Lower lobe of right lung (tissue), 2 donors: Measurements from ENCODE around the gene ATXN3L. TPM values are rescaled to one million over a fixed set of nuclear protein-coding genes. Genes with fewer than 3 reads are reported as not detected.

Source experiments
- ATAC-seq, 2 donors: fragments of 200-7000 bp; cut with Tn5 transposase; one replicate each; pipeline ENCODE4 v1.9.1; 2020 to 2022; ENCODE audit warnings: mild to moderate bottlenecking in 2 of 2, moderate library complexity in 2 of 2
- DNase-seq: peaks from one replicate; pipeline ENCODE4 v3.0.0-alpha.2; 2020
- H3K27ac ChIP-seq: fragments of 200-600 bp; one replicate; pipeline ENCODE4 v1.8.0; 2022
- H3K27me3 ChIP-seq: fragments of 200-600 bp; one replicate; pipeline ENCODE4 v1.8.0; 2022; ENCODE audit warnings: low read depth
- H3K36me3 ChIP-seq: fragments of 200-600 bp; one replicate; pipeline ENCODE4 v1.8.0; 2022; ENCODE audit warnings: mild to moderate bottlenecking
- H3K4me1 ChIP-seq: fragments of 200-600 bp; one replicate; pipeline ENCODE4 v1.8.0; 2022
- H3K4me3 ChIP-seq: fragments of 200-600 bp; one replicate; pipeline ENCODE4 v1.8.0; 2022; ENCODE audit warnings: mild to moderate bottlenecking
- H3K9me3 ChIP-seq: fragments of 200-600 bp; one replicate; pipeline ENCODE4 v1.8.0; 2022
- CTCF ChIP-seq: fragments of 200-600 bp; IDR thresholded peaks from one replicate; pipeline ENCODE4 v1.8.0; 2022; ENCODE audit warnings: antibody characterized with exemption, mild to moderate bottlenecking
- intact Hi-C: fragments of 100-400 bp; cut with DNase I; formaldehyde crosslinking; loops from one replicate; pipeline ENCODE4 v1.11.0; 2022
- total RNA-seq: library from RNA; stranded (reverse); fragmentation: NEBNext Ultra II Directional; extraction: Animal tissue kit (Norgen Biotek cat#: 25700); gene quantifications from one replicate; pipeline ENCODE4 v1.2.1, GENCODE V29; 2021
- donor health status: DM: no; HTN: yes; CAD: no; lungs with severe emphysema.

Gene ATXN3L
- total RNA-seq, 1 donor from 2014 or later = not detected

GRCh38 chrX:13271511-13271910, 48.3 kb downstream of the ATXN3L start:
- Histone ChIP-seq H3K36me3 (no peaks in the 10 kb centered on the region), H3K27ac (no peak overlapping the region), H3K4me1 (no peaks in the 10 kb centered on the region), H3K9me3 (no peaks in the 10 kb centered on the region), H3K4me3 (no peak overlapping the region), H3K27me3 (no peaks in the 10 kb centered on the region)
- intact Hi-C loops = no loop called here
- DNase-seq (no peak), ATAC-seq (no peak)
- TF ChIP-seq CTCF = no peak

- TF ChIP-seq CTCF = no peak
These were observed 49.5 kb downstream of the ATXN3L start for GRCh38 chrX:13270360-13270759.

GRCh38 chrX:13268874-13269273, 51.0 kb downstream of the ATXN3L start:
- H3K4me1 ChIP-seq = no peaks in the 10 kb centered on the region
- no peak overlapping the region for H3K4me3 ChIP-seq
- no peak overlapping the region for H3K27ac ChIP-seq
- no peaks in the 10 kb centered on the region for H3K27me3 ChIP-seq
- ATAC-seq = no peak
- intact Hi-C loops = no loop called here
- no peaks in the 10 kb centered on the region for H3K9me3 ChIP-seq
- no peak for DNase-seq
- no peaks in the 10 kb centered on the region for H3K36me3 ChIP-seq
- TF ChIP-seq CTCF = no peak

More at GRCh38 chrX:13270360-13270759, 49.5 kb downstream of the ATXN3L start:
- Histone ChIP-seq H3K36me3 (no peaks in the 10 kb centered on the region), H3K4me3 (no peak overlapping the region), H3K9me3 (no peaks in the 10 kb centered on the region), H3K4me1 (no peaks in the 10 kb centered on the region), H3K27me3 (no peaks in the 10 kb centered on the region), H3K27ac (no peak overlapping the region)
- intact Hi-C loops = no loop called here
- DNase-seq (no peak), ATAC-seq (no peak)

Other genes starting within 250 kb of the ATXN3L start
- gene EGFL6, start 249.5 kb upstream of the ATXN3L start, total RNA-seq = 9.3 TPM